NCI-H510A (cell line): Measurements from ENCODE around the gene ITPRIP.

Experiments
- DNase-seq: peaks from one replicate; lab custom pipeline; 2025; lab: John Stamatoyannopoulos, UW

ITPRIP gene

DNA sequence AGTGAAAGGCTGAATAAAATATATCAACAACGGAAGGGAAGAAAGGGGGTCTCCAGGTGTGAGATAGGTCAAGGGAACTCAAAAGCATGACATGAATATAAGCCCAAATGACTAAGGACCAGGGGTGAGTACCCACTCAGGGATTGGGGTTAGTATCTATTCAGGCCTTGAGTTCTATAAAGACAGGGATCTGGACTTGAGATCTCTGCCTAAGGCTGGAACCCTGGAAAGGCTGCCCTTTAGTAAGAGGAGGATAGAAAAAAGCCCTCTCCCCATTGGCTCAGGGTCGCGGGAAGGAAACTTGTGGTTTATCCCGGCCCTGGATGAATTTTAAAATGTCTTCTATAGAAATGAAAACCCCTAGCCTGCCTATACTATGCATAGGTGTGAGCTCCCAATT, 2.4 kb upstream of the ITPRIP start:
- no peak for DNase-seq

GRCh38 chr10:104340111-104340526, 1.9 kb upstream of the ITPRIP start:
- DNase-seq, result no peak

- no peak for DNase-seq
Observed at GRCh38 chr10:104339469-104340110, 1.3 kb upstream of the ITPRIP start.

DNA sequence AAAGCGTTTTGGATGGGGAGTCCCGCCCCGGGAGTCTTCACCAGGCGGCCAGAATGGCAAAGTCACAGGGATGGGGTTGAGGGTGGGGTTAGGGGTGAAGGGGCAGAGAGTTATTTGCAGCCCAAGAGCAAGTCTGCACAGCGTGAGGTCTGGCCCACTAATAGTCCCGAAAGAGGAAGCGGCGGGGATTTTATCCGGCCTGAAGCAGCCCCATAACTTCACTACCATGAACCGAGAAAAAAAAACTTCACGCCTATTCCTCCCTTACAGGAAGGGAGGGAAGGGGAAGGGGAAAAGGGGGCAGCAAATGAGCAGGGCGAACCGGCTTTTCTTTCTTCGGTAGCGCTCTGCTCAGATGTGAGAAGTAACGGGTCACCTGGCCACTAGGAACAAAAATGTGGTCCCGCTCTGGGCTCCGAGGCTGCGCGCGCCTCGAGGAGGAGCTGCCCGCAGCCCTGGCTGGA, 712 bp downstream of the ITPRIP start:
- DNase-seq, result no peak

- no peak for DNase-seq
Observed at GRCh38 chr10:104336821-104337467, 1.3 kb downstream of the ITPRIP start.

DNA sequence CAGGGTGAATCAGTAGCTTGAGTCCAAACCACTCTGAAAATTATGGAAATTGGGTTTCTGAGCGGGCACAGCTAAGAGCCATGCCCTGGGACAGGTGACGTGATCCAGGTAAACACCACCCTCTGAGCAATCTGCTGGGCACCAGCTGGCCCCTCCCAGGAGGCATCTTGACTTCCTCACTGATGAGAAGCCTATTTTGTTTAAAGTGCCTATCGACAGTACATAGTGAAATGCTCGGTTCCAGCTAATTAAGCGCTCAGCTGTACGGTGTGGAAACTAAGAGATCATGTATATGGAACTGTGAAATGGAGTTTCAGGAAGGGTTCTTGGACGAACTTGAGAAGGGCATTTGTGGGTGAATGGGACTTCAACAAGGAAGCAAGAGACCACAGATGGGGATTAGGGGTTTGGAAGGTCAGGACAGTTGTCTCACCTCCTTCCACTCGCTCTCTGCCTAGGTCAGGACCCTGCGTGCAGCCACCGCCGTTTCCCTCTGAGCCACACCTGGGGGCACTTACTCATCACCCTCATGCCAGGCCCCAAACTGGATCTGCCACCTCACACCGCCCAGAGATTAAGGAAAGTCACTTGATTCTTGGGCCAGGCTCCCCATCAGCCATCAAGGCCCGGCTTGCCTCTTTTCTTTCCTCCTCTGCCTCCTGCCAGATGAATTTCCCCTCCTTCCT, 3.2 kb downstream of the ITPRIP start:
- peak; percentile 69 for DNase-seq

DNA sequence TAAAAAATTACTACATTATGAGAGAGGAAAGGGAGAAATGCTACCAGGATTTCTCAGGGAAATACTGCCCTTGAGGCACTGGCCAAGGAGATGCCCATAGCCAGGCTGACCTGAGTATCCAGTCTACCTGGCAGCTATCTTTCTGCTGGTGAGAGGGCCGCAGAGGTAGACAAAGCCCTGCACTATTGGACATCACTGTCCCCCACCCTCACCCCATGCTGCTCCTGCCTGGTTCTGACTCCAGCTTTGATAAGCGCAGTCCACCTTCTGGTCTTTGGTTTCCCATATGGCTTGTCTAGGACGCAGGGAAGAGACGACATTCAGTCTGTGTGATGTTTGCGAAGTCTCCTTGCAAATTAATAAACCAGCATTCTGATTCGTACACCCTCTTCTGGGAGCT, 3.7 kb downstream of the ITPRIP start:
- no peak for DNase-seq

- DNase-seq, result peak; percentile 61
Observed at GRCh38 chr10:104333728-104334373, 4.4 kb downstream of the ITPRIP start.

GRCh38 chr10:104333032-104333727, 5.1 kb downstream of the ITPRIP start:
- no peak for DNase-seq

GRCh38 chr10:104332243-104333031, 5.8 kb downstream of the ITPRIP start:
- DNase-seq, result no peak

DNA sequence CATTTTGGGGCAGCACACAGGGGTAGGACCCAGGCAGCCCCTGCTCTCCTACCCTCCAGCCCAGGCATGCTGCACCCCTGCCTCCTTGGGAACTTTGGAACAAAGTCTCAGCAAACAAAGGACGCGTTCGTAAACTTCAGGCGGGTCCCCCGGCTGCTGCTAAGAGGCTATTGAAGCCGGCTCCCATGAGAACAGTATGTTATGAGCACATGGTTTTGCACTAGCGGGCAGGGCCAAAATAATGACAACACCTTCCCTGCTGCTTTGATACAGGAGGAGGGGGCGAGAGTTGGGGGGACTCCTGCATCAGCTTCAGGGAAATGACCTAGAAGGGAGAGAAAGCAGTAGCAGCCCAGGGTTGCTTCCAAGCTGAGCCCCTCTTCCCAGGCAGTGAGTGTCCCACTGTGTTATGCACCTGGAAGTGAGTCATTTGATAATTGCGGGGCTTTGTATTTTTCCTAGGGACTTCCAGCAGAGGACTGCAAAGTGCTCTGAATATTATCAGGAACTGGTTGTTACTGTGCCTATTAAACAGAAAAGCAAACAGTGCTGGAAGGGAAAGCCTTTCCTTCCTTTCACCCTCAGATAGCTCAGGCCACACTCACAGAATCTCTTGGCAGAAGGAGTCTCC, 6.9 kb downstream of the ITPRIP start:
- no peak for DNase-seq

GRCh38 chr10:104330168-104331110, 7.8 kb downstream of the ITPRIP start:
- no peak for DNase-seq

GRCh38 chr10:104329735-104330134, 8.5 kb downstream of the ITPRIP start:
- DNase-seq, result no peak

GRCh38 chr10:104328896-104329710, 9.2 kb downstream of the ITPRIP start:
- DNase-seq, result no peak

GRCh38 chr10:104328646-104328895, 9.7 kb downstream of the ITPRIP start:
- DNase-seq, result no peak

- no peak for DNase-seq
Observed at GRCh38 chr10:104327745-104328645, 10.3 kb downstream of the ITPRIP start.

- no peak for DNase-seq
Observed at GRCh38 chr10:104326991-104327610, 11.2 kb downstream of the ITPRIP start.
